Esophagus muscularis mucosa (tissue), 4 donors: Measurements from ENCODE around the gene CASQ2. TPM values are rescaled to one million over a fixed set of nuclear protein-coding genes. Genes with fewer than 3 reads are reported as not detected.

ENCODE experiments used
- DNase-seq: peaks from one replicate; pipeline ENCODE4 v3.0.0-alpha.2; 2017; ENCODE audit errors: extremely low spot score
- H3K27ac ChIP-seq, 4 donors: fragments of 200-600 bp; sonication (generic); replicated peaks in 1 of 4; 1 replicate in 3 of 4; 2 replicates in 1 of 4; pipeline ENCODE4 v1.5.1; 2016 to 2019; ENCODE audit warnings: mild to moderate bottlenecking in 1 of 4
- H3K27me3 ChIP-seq, 4 donors: fragments of 200-600 bp; sonication (generic); one replicate each; pipeline versions ENCODE4 v1.5.1 to v1.6.0; 2016 to 2019
- H3K36me3 ChIP-seq, 4 donors: fragments of 200-600 bp; sonication (generic); one replicate each; pipeline ENCODE4 v1.5.1; 2016 to 2019
- H3K4me1 ChIP-seq, 4 donors: fragments of 200-600 bp; sonication (generic); one replicate each; pipeline ENCODE4 v1.5.1; 2016 to 2019
- H3K4me3 ChIP-seq, 4 donors: fragments of 200-600 bp; sonication (generic); 1 replicate in 2 of 4; 2 replicates in 2 of 4; pipeline ENCODE4 v1.5.1; 2016 to 2019; ENCODE audit warnings: mild to moderate bottlenecking in 4 of 4, moderate library complexity in 1 of 4
- H3K9me3 ChIP-seq, 4 donors: fragments of 200-600 bp; sonication (generic); 1 replicate in 3 of 4; 2 replicates in 1 of 4; pipeline ENCODE4 v1.5.1; 2016 to 2019
- CTCF ChIP-seq, 3 experiments: fragments of 200-600 bp in 2 of 3; fragments of 450-650 bp in 1 of 3; sonication (generic) in 2 of 3; IDR thresholded peaks; one replicate each; pipeline ENCODE4 v1.5.1; 2017 to 2019; ENCODE audit warnings: antibody characterized with exemption in 3 of 3, mild to moderate bottlenecking in 2 of 3, moderate library complexity in 1 of 3
- EP300 ChIP-seq: sonication (generic); formaldehyde crosslinking; IDR thresholded peaks from one replicate; pipeline ENCODE4 v1.6.1; 2017; ENCODE audit warnings: antibody characterized with exemption
- POLR2A ChIP-seq: fragments of 450-650 bp; IDR thresholded peaks from one replicate; pipeline ENCODE4 v1.6.1; 2017; ENCODE audit warnings: antibody characterized with exemption, moderate library complexity, mild to moderate bottlenecking, low read depth
- POLR2AphosphoS5 ChIP-seq, 2 donors: sonication (generic); formaldehyde crosslinking; IDR thresholded peaks; one replicate each; pipeline ENCODE4 v1.6.1; 2017; ENCODE audit warnings: antibody characterized with exemption in 2 of 2
- WGBS: methylation state at CpG from one replicate; pipeline ENCODE4 v1.1.5; 2018; 5-methylcytosine and 5-hydroxymethylcytosine counted together
- intact Hi-C: fragments of 100-400 bp; cut with DNase I; formaldehyde crosslinking; loops from one replicate; pipeline ENCODE4 v1.15.1; 2023
- total RNA-seq, 4 donors: library from RNA; depleted of rRNA; stranded (reverse); fragments of >200 nt; gene quantifications; one replicate each; pipeline versions ENCODE4 v1.1.0 to v1.2.1, GENCODE V29; 2016

CASQ2 gene
- total RNA-seq, 4 donors from 2014 or later, result 95.6 to 138 (median 108) TPM

- Histone ChIP-seq H3K36me3 (no peaks in the 10 kb centered on the region), H3K9me3 (no peaks in the 10 kb centered on the region), H3K27me3 (peaks cover 0 to 24% (median 3%) of the 10 kb centered on the region in 4 donors), H3K4me1 (no peaks in the 10 kb centered on the region), H3K4me3 (no peak overlapping the region), H3K27ac (no peak overlapping the region)
- intact Hi-C loops, result no loop called here
- no peak for DNase-seq
- TF ChIP-seq POLR2A (no peak), CTCF (IDR thresholded peaks at IDR 0.05) (no peak), EP300 (no peak), POLR2AphosphoS5 (IDR thresholded peaks at IDR 0.05) (no peak)
- WGBS, result 80% methylated on average over 6 of the region's 6 CpGs
Observed at GRCh38 chr1:115796036-115796435, 27.5 kb upstream of the CASQ2 start.

GRCh38 chr1:115794976-115795639, 26.6 kb upstream of the CASQ2 start:
- H3K27me3 ChIP-seq, result peaks cover 0 to 24% (median 3%) of the 10 kb centered on the region in 4 donors
- TF ChIP-seq POLR2A (no peak), POLR2AphosphoS5 (IDR thresholded peaks at IDR 0.05) (no peak), EP300 (no peak), CTCF (IDR thresholded peaks at IDR 0.05) (no peak)
- intact Hi-C loops, result no loop called here
- no peaks in the 10 kb centered on the region for H3K36me3 ChIP-seq
- WGBS, result 69% methylated on average over 4 of the region's 4 CpGs
- no peak overlapping the region for H3K4me3 ChIP-seq
- no peak overlapping the region for H3K27ac ChIP-seq
- no peaks in the 10 kb centered on the region for H3K4me1 ChIP-seq
- H3K9me3 ChIP-seq, result no peaks in the 10 kb centered on the region
- no peak for DNase-seq

- intact Hi-C loops, result no loop called here
- 19% methylated on average over 9 of the region's 9 CpGs for WGBS
- TF ChIP-seq CTCF (IDR thresholded peaks at IDR 0.05) (no peak), POLR2AphosphoS5 (IDR thresholded peaks at IDR 0.05) (no peak), POLR2A (no peak), EP300 (no peak)
Observed at GRCh38 chr1:115793162-115793561, 24.6 kb upstream of the CASQ2 start.

GRCh38 chr1:115791816-115792215, 23.3 kb upstream of the CASQ2 start:
- no peaks in the 10 kb centered on the region for H3K36me3 ChIP-seq
- peaks cover 0 to 8% (median 5%) of the 10 kb centered on the region in 4 donors for H3K9me3 ChIP-seq
- H3K4me1 ChIP-seq, result no peaks in the 10 kb centered on the region
- no peak overlapping the region for H3K27ac ChIP-seq
- DNase-seq, result no peak
- peaks cover 0 to 24% (median 3%) of the 10 kb centered on the region in 4 donors for H3K27me3 ChIP-seq
- WGBS, result 90% methylated on average over 3 of the region's 3 CpGs
- TF ChIP-seq EP300, result no peak
- TF ChIP-seq POLR2AphosphoS5 (IDR thresholded peaks at IDR 0.05), result no peak
- no peak for TF ChIP-seq POLR2A
- TF ChIP-seq CTCF (IDR thresholded peaks at IDR 0.05), result no peak
- intact Hi-C loops, result no loop called here
- H3K4me3 ChIP-seq, result no peak overlapping the region

More at GRCh38 chr1:115793162-115793561, 24.6 kb upstream of the CASQ2 start:
- Histone ChIP-seq H3K4me1 (no peaks in the 10 kb centered on the region), H3K4me3 (no peak overlapping the region), H3K27me3 (peaks cover 0 to 24% (median 3%) of the 10 kb centered on the region in 4 donors), H3K36me3 (no peaks in the 10 kb centered on the region), H3K27ac (no peak overlapping the region), H3K9me3 (no peaks in the 10 kb centered on the region)
- no peak for DNase-seq
